ENCODE measurements around the gene ARHGAP5.

- TF ChIP-seq CTCF (IDR thresholded peaks at IDR 0.05): no peak
- no peak for TF ChIP-seq POLR2A (IDR thresholded peaks at IDR 0.05)
- TF ChIP-seq POLR2AphosphoS5 (IDR thresholded peaks at IDR 0.05): no peak
Measured at GRCh38 chr14:32087907-32088306, 10.8 kb downstream of the ARHGAP5 start.

All from breast epithelium (tissue), 3 donors.